HepG2 (cell line): ENCODE data around the gene PLEKHH3. TPM values are rescaled to one million over a fixed set of nuclear protein-coding genes. Genes with fewer than 3 reads are reported as not detected.

Experiments used
- ATAC-seq: fragments of 200-7000 bp; cut with Tn5 transposase; 3 replicates; pipeline ENCODE4 v1.9.1; 2020; ENCODE audit warnings: mild to moderate bottlenecking, moderate library complexity
- BruUV-seq: library from RNA; stranded (reverse); fragments of 400-500 nt; replicated peaks from 2 replicates; lab custom pipeline; 2021; lab: Mats Ljungman, UMichigan
- CTCF ChIA-PET: fragments of 300-600 bp; formaldehyde crosslinking; extraction: SDS; loops from one replicate; lab custom pipeline; 2021; ENCODE audit warnings: low total read pairs, inconsistent platforms, low intra/inter-chr PET ratio; lab: Yijun Ruan, JAX
- POLR2A ChIA-PET: fragments of 350-600 bp; sonication (Branson Sonifier 250); formaldehyde crosslinking; loops from one replicate; lab custom pipeline; 2020; ENCODE audit warnings: antibody characterized with exemption, inconsistent platforms; lab: Yijun Ruan, JAX
- DNase-seq: peaks from one replicate; pipeline ENCODE4 v3.0.0-alpha.2; 2015; ENCODE audit warnings: low spot score
- FAIRE-seq: peaks from 3 replicates; lab custom pipeline; 2011; peaks lifted over from hg19 to GRCh38; lab: Jason Lieb, UNC
- H2AFZ ChIP-seq: one replicate; pipeline ENCODE4 v1.6.1; 2011; ENCODE audit warnings: low read length, inconsistent platforms
- H3K27ac ChIP-seq: fragments of 300-600 bp; 3 replicates; pipeline ENCODE4 v1.8.0; 2011; ENCODE audit warnings: mixed run types, mild to moderate bottlenecking, mixed read lengths, low read length, inconsistent platforms; ENCODE audit not compliant: insufficient read depth; ENCODE audit errors: extremely low read length
- H3K27me3 ChIP-seq, 2 experiments: fragments of 200-600 bp in 1 of 2; 2 replicates in 1 of 2; 3 replicates in 1 of 2; pipeline versions ENCODE4 v1.6.0 to v1.8.0; 2011; ENCODE audit warnings: low read length in 2 of 2, mild to moderate bottlenecking in 2 of 2, moderate library complexity in 2 of 2, inconsistent platforms in 1 of 2; ENCODE audit not compliant: insufficient read depth in 2 of 2, control insufficient read depth in 1 of 2
- H3K36me3 ChIP-seq, 2 experiments: fragments of 200-600 bp in 1 of 2; replicated peaks in 1 of 2; 2 replicates in 1 of 2; 3 replicates in 1 of 2; pipeline versions ENCODE4 v1.5.1 to v1.8.0; 2011; ENCODE audit warnings: low read length in 2 of 2, inconsistent platforms in 1 of 2; ENCODE audit not compliant: insufficient read depth in 2 of 2, control insufficient read depth in 1 of 2
- H3K4me1 ChIP-seq: 2 replicates; pipeline ENCODE4 v1.5.1; 2012; ENCODE audit warnings: low read length, inconsistent platforms; ENCODE audit not compliant: insufficient read depth
- H3K4me2 ChIP-seq: 2 replicates; pipeline ENCODE4 v1.6.0; 2011; ENCODE audit warnings: low read depth, low read length, inconsistent platforms
- H3K4me3 ChIP-seq, 3 experiments: fragments of 200-600 bp in 1 of 3; sonication (generic), shearing (Covaris generic) in 1 of 3; replicated peaks in 1 of 3; 2 replicates each; pipeline ENCODE4 v1.5.1; 2011 to 2016; ENCODE audit warnings: low read length in 3 of 3, inconsistent platforms in 2 of 3, low read depth in 2 of 3, mild to moderate bottlenecking in 2 of 3, control low read depth in 1 of 3, mixed read lengths in 1 of 3; ENCODE audit not compliant: insufficient read depth in 1 of 3
- H3K79me2 ChIP-seq: one replicate; pipeline ENCODE4 v1.6.1; 2011; ENCODE audit warnings: low read length, inconsistent platforms; ENCODE audit not compliant: insufficient read depth
- H3K9ac ChIP-seq: 2 replicates; pipeline ENCODE4 v1.6.0; 2011; ENCODE audit warnings: mild to moderate bottlenecking, low read depth, low read length, inconsistent platforms; ENCODE audit not compliant: insufficient read depth
- H3K9me3 ChIP-seq: 2 replicates; pipeline ENCODE4 v1.5.1; 2012; ENCODE audit warnings: mild to moderate bottlenecking, low read length
- H4K20me1 ChIP-seq: 2 replicates; pipeline ENCODE4 v1.6.0; 2011; ENCODE audit warnings: inconsistent platforms, mild to moderate bottlenecking, low read length, moderate library complexity; ENCODE audit not compliant: insufficient read depth
- ARID3A ChIP-seq: IDR thresholded peaks from 2 replicates; pipeline ENCODE4 v1.6.1; 2012; ENCODE audit warnings: low read depth, low read length, improper control_type of control experiment
- DZIP1 ChIP-seq: sonication (generic); formaldehyde crosslinking; IDR thresholded peaks from 2 replicates; pipeline ENCODE4 v1.5.0; 2020; ENCODE audit warnings: mild to moderate bottlenecking, missing genetic modification reagents
- GATAD1 ChIP-seq: IDR thresholded peaks from 2 replicates; pipeline ENCODE4 v1.6.1; 2016; ENCODE audit warnings: missing genetic modification reagents, missing compliant biosample characterization
- HMG20B ChIP-seq: conservative IDR thresholded peaks from 2 replicates; pipeline ENCODE4 v1.6.1; 2016; ENCODE audit warnings: missing genetic modification reagents, missing compliant biosample characterization
- KLF16 ChIP-seq, 2 experiments: sonication (generic) in 1 of 2; formaldehyde crosslinking in 1 of 2; IDR thresholded peaks; 2 replicates each; pipeline versions ENCODE4 v1.6.1 to v1.8.0; 2016 to 2023; ENCODE audit warnings: missing genetic modification reagents in 2 of 2, missing compliant biosample characterization in 1 of 2
- NCOA2 ChIP-seq: sonication (generic); formaldehyde crosslinking; IDR thresholded peaks from 2 replicates; pipeline ENCODE4 v1.8.0; 2022; ENCODE audit warnings: inconsistent platforms
- POLR2A ChIP-seq, 2 experiments: IDR thresholded peaks; 2 replicates each; pipeline ENCODE4 v1.6.1; 2011; ENCODE audit warnings: low read depth in 2 of 2, low read length in 2 of 2, mild to moderate bottlenecking in 1 of 2, moderate library complexity in 1 of 2; ENCODE audit not compliant: insufficient read depth in 1 of 2
- PRDM15 ChIP-seq: sonication (generic); formaldehyde crosslinking; IDR thresholded peaks from 2 replicates; pipeline ENCODE4 v1.4.0; 2020; ENCODE audit warnings: missing genetic modification reagents
- RFX3 ChIP-seq: IDR thresholded peaks from 2 replicates; pipeline ENCODE4 v1.6.1; 2016; ENCODE audit warnings: missing biosample characterization, missing genetic modification reagents
- ZFP82 ChIP-seq: sonication (generic); formaldehyde crosslinking; IDR thresholded peaks from 2 replicates; pipeline ENCODE4 v1.5.1; 2020; ENCODE audit warnings: mild to moderate bottlenecking, missing genetic modification reagents, borderline replicate concordance
- ZNF24 ChIP-seq: fragments of 450-650 bp; IDR thresholded peaks from 2 replicates; pipeline ENCODE4 v1.6.1; 2017; ENCODE audit warnings: antibody characterized with exemption, mild to moderate bottlenecking
- ZNF326 ChIP-seq: sonication (generic); formaldehyde crosslinking; IDR thresholded peaks from 2 replicates; pipeline ENCODE4 v1.4.0; 2020; ENCODE audit warnings: missing genetic modification reagents, borderline replicate concordance
- ZNF367 ChIP-seq: sonication (generic); formaldehyde crosslinking; IDR thresholded peaks from 2 replicates; pipeline ENCODE4 v1.4.0; 2020; ENCODE audit warnings: missing genetic modification reagents, borderline replicate concordance
- ZNF572 ChIP-seq: sonication (generic); formaldehyde crosslinking; IDR thresholded peaks from 2 replicates; pipeline ENCODE4 v1.5.1; 2020; ENCODE audit warnings: mild to moderate bottlenecking, missing genetic modification reagents
- ZNF772 ChIP-seq: sonication (generic); formaldehyde crosslinking; IDR thresholded peaks from 2 replicates; pipeline ENCODE4 v1.5.0; 2020; ENCODE audit warnings: mild to moderate bottlenecking, missing genetic modification reagents
- WGBS: methylation state at CpG from one replicate; pipeline ENCODE4 v1.1.6; 2017; ENCODE audit warnings: low lambda C conversion rate; 5-methylcytosine and 5-hydroxymethylcytosine counted together
- in situ Hi-C: cut with HindIII; loops from 2 replicates; pipeline ENCODE4 v1.10.0; 2017; ENCODE audit warnings: low pct_unique_long_range_greater_than_20kb; ENCODE audit not compliant: extremely low pct_ligation_motif_present
- intact Hi-C: fragments of 100-400 bp; cut with micrococcal nuclease; formaldehyde crosslinking; loops from one replicate; pipeline ENCODE4 v1.10.0; 2022; ENCODE audit not compliant: unreplicated experiment
- polyA plus RNA-seq, 8 experiments: library from polyadenylated mRNA; depleted of rRNA in 3 of 8; stranded (reverse) in 7 of 8; unstranded in 1 of 8; fragments of >200 nt; fragmentation: Illumina TruSeq in 4 of 8; extraction: Trizol in 4 of 8; gene quantifications; 2 replicates each; pipeline versions ENCODE4 v1.2.1 to v1.2.3, GENCODE V29; 2011 to 2016; ENCODE audit warnings: low read depth in 4 of 8, missing spikeins in 1 of 8, mixed read lengths in 1 of 8; ENCODE audit not compliant: insufficient read depth in 1 of 8
- total RNA-seq, 5 experiments: library from RNA; depleted of rRNA; stranded (reverse); fragments of >200 nt; fragmentation: Illumina TruSeq; extraction: Trizol; gene quantifications; 2 replicates each; pipeline ENCODE4 v1.2.3, GENCODE V29; 2016; ENCODE audit warnings: low read depth in 1 of 5

PLEKHH3 gene
- total and polyA plus RNA-seq, 2 of the 13 experiments (the other 11 are each of a cell fraction or from before 2014, with no cell fraction given) = 6.0 to 19.9 TPM

- peak; percentile 86 for TF ChIP-seq PRDM15 (CRISPR knock-in tag)
- TF ChIP-seq ZNF572 = 0 out of 2 replicates have a peak, but pooled peaks have one; percentile 81
- no peak for TF ChIP-seq KLF16 (CRISPR knock-in tag; IDR thresholded peaks at IDR 0.05)
- no peak for TF ChIP-seq ZNF326 (CRISPR knock-in tag)
- TF ChIP-seq NCOA2 = no peak
- peak; percentile 69 for TF ChIP-seq ZNF772 (CRISPR knock-in tag)
- TF ChIP-seq HMG20B (CRISPR knock-in tag) = 0 out of 2 replicates have a peak, but pooled peaks have one; percentile 36
- TF ChIP-seq RFX3 (CRISPR knock-in tag) = no peak
Observed at GRCh38 chr17:42618442-42619150, 58.2 kb downstream of the PLEKHH3 start (continued).

- H4K20me1 ChIP-seq = no peaks in the 10 kb centered on the region
- intact Hi-C loops = loop anchor here (1.0 to 5.0 kb wide), 3 partner anchors 39 to 64 kb away; partner anchors contain the start of genes CNTNAP1, PLEKHH3 and TUBG2
- CTCF ChIA-PET = interaction anchor here (1.5 to 1.9 kb wide), 2 partner anchors 9 to 63 kb away, joined by 6 read pairs; partner anchors contain the start of genes CCR10, RETREG3 and TUBG1
- H3K4me3 ChIP-seq = no peak overlapping the region
- no peak overlapping the region for H2AFZ ChIP-seq
- peaks cover 17 to 24% of the 10 kb centered on the region in 2 experiments for H3K36me3 ChIP-seq
- in situ Hi-C loops = no loop called here
- ATAC-seq (peak; percentile 13), FAIRE-seq (no peak), DNase-seq (no peak)
- no peaks in the 10 kb centered on the region for H3K9me3 ChIP-seq
- 85% methylated on average over 4 of the region's 4 CpGs for WGBS
- H3K4me1 ChIP-seq = peaks cover 35% of the 10 kb centered on the region
- POLR2A ChIA-PET = interaction anchor here (1.0 to 4.6 kb wide), 10 partner anchors 9 to 162 kb away, joined by 3 to 50 read pairs (median 7); partner anchors contain the start of genes PLEKHH3, PSMC3IP, RETREG3 and TUBG1
- no TSS peak for BruUV-seq
- no peaks in the 10 kb centered on the region for H3K79me2 ChIP-seq
- H3K27me3 ChIP-seq = no peaks in the 10 kb centered on the region
- no peak overlapping the region for H3K27ac ChIP-seq
- no peak overlapping the region for H3K9ac ChIP-seq
- H3K4me2 ChIP-seq = no peak overlapping the region
- TF ChIP-seq DZIP1 (no peak), ARID3A (no peak), ZNF367 (CRISPR knock-in tag) (no peak), ZNF24 (no peak), POLR2A (IDR thresholded peaks at IDR 0.05; ENCODE audit: insufficient read depth in 1 of 2, low read depth in 2 of 2, low read length in 2 of 2) (peak in 1 of 2 experiments; percentile 23; a peak in 2 of 4 replicates), GATAD1 (CRISPR knock-in tag) (no peak), ZFP82 (CRISPR knock-in tag) (no peak)
Observed at GRCh38 chr17:42617956-42618431, 58.8 kb downstream of the PLEKHH3 start.
